ENCODE measurements around the gene CRYBB3. TPM values are rescaled to one million over a fixed set of nuclear protein-coding genes. Genes with fewer than 3 reads are reported as not detected.

Gene CRYBB3
- total and polyA plus RNA-seq, 10 of the 15 experiments (the other 5 are each of a cell fraction or from before 2014, with no cell fraction given): 0.26 TPM; not detected in 9

DNA sequence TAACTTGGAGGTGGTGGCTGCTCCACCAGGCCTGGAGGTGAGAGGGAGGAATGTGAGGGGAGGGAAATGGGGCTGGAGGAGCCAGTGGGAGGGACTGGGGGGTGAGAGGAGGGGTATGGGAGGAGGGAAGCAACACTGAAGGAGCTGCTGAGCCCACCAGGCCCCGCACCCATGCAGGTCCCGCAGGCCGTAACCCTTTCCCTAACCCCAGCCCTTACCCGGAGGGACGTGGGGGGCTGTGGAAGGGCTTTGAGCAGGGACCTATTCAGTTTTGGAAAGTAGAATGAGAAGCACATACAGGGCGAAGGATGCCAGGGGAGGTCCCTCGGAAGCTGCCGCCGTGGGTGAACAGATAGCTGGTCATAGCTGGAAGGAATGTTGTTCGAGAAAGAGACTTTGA, 33.9 kb upstream of the CRYBB3 start (continued):
- TF ChIP-seq SIX5 (IDR thresholded peaks at IDR 0.05; ENCODE audit: low read depth, low read length, severe bottlenecking) (no peak), FOS (IDR thresholded peaks at IDR 0.05; ENCODE audit: borderline replicate concordance, extremely low read depth, insufficient read length) (no peak), BMI1 (IDR thresholded peaks at IDR 0.05; ENCODE audit: borderline replicate concordance) (no peak), POU2F2 (IDR thresholded peaks at IDR 0.05; ENCODE audit: borderline replicate concordance, low read depth, low read length) (no peak), POLR2AphosphoS2 (IDR thresholded peaks at IDR 0.05; ENCODE audit: low read depth, low read length) (no peak)

DNA sequence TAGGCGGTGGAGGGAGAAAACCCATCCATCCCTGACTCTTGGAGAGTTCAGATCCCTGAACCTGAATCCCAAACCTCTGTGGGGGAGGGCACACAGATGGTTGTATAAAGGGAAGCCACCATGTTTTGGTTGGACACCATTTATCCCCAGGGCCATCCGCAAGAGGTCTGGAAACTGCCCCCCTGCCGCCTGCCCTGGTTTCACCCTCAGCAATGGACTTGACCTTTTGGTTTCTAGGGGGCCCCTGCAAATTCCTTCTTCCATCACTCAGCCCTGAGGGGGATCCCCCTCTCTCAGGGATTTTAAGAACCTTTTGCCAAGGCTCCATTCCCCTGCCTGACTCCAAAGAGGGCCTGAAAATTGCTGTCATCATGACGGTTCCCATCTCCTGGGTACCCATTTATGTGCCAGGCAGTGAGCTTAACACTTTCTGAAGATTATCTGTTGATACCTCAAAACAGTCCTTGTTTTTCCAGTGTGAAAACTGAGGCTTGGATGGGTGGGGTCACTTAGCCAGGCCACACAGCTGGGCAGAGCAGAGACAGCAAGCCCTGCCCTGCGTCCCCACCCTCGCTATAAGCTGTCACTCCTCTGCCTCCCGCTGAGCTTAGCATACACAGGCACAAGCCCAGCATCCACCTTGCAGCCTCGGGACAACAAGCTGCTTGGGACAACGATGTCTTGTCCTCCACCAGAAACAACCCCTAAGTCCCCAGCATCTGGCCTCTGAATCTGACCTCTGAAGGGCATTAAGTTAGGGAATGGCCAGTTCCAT, 33.2 kb upstream of the CRYBB3 start:
- no peak for DNase-seq (ENCODE audit: low read depth, low spot score)
- RAD21 ChIA-PET (ENCODE audit: unreplicated experiment): no interaction called here
- no peak for FAIRE-seq
- TF ChIP-seq RELA (IDR thresholded peaks at IDR 0.05; ENCODE audit: borderline replicate concordance, partially characterized antibody) (no peak), ZNF274 (IDR thresholded peaks at IDR 0.05; ENCODE audit: insufficient read depth, insufficient read length) (no peak), STAT3 (IDR thresholded peaks at IDR 0.05; ENCODE audit: low read depth, low read length) (no peak), DPF2 (IDR thresholded peaks at IDR 0.05) (no peak), KLF5 (IDR thresholded peaks at IDR 0.05; ENCODE audit: partially characterized antibody) (no peak), CBFB (IDR thresholded peaks at IDR 0.05; ENCODE audit: low read depth) (no peak), POU2F2 (IDR thresholded peaks at IDR 0.05; ENCODE audit: borderline replicate concordance, low read depth, low read length) (no peak), RUNX3 (IDR thresholded peaks at IDR 0.05; ENCODE audit: low read length) (no peak), NFXL1 (IDR thresholded peaks at IDR 0.05; ENCODE audit: borderline replicate concordance) (no peak), PAX5 (IDR thresholded peaks at IDR 0.05; ENCODE audit: borderline replicate concordance, low read depth, low read length) (no peak), SMARCA5 (IDR thresholded peaks at IDR 0.05) (no peak), STAT1 (conservative IDR thresholded peaks at IDR 0.05) (no peak), ETV6 (conservative IDR thresholded peaks at IDR 0.05 in 1 of 2, IDR thresholded peaks at IDR 0.05 in 1 of 2; ENCODE audit: borderline replicate concordance in 1 of 2, low read depth in 1 of 2) (no peak), SREBF2 (IDR thresholded peaks at IDR 0.05; ENCODE audit: low read length) (no peak)
- TF ChIP-seq, protein P1, sequence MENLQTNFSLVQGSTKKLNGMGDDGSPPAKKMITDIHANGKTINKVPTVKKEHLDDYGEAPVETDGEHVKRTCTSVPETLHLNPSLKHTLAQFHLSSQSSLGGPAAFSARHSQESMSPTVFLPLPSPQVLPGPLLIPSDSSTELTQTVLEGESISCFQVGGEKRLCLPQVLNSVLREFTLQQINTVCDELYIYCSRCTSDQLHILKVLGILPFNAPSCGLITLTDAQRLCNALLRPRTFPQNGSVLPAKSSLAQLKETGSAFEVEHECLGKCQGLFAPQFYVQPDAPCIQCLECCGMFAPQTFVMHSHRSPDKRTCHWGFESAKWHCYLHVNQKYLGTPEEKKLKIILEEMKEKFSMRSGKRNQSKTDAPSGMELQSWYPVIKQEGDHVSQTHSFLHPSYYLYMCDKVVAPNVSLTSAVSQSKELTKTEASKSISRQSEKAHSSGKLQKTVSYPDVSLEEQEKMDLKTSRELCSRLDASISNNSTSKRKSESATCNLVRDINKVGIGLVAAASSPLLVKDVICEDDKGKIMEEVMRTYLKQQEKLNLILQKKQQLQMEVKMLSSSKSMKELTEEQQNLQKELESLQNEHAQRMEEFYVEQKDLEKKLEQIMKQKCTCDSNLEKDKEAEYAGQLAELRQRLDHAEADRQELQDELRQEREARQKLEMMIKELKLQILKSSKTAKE (IDR thresholded peaks at IDR 0.05; ENCODE audit: low read depth, poor library complexity, severe bottlenecking): no peak

More for the DNA sequence above, 33.2 kb upstream of the CRYBB3 start:
- H3K27me3 ChIP-seq (replicated peaks in 1 of 2; ENCODE audit: control insufficient read depth in 2 of 2, insufficient read depth in 2 of 2, low read length in 1 of 2): peaks cover 0 to 4% of the 10 kb centered on the region in 2 experiments; a peak in 2 of 4 replicates
- SMC1A ChIA-PET (ENCODE audit: uncharacterized antibody, unreplicated experiment): interaction anchor here (0.7 to 1.4 kb wide), 2 partner anchors 86 to 173 kb away, joined by 3 to 4 read pairs; no protein-coding TSS in a partner anchor
- H3K36me3 ChIP-seq (ENCODE audit: control insufficient read depth in 2 of 2, insufficient read depth in 2 of 2, low read length in 1 of 2): no peaks in the 10 kb centered on the region
- 19% methylated on average over 9 of the region's 9 CpGs for WGBS (ENCODE audit: insufficient coverage, insufficient replicate concordance, low lambda C conversion rate, missing lambda C conversion rate)
- POLR2A ChIA-PET: interaction anchor here (0.5 kb wide), 1 partner anchor 37 kb away, joined by 3 read pairs; no protein-coding TSS in a partner anchor
- no peaks in the 10 kb centered on the region for H4K20me1 ChIP-seq (ENCODE audit: control insufficient read depth, insufficient read depth)
- H3K79me2 ChIP-seq (ENCODE audit: control insufficient read depth, insufficient read depth, low read length): no peaks in the 10 kb centered on the region
- no peak overlapping the region for H2AFZ ChIP-seq (ENCODE audit: control insufficient read depth, low read depth, low read length)
- H3K4me1 ChIP-seq (ENCODE audit: control insufficient read depth, insufficient read depth, low read length): no peaks in the 10 kb centered on the region
- intact Hi-C loops (cut with micrococcal nuclease; ENCODE audit: unreplicated experiment) (no loop called here), in situ Hi-C loops (cut with MboI) (no loop called here)
- H3K9me3 ChIP-seq (replicated peaks; ENCODE audit: control insufficient read depth, insufficient read depth, low read length): no peaks in the 10 kb centered on the region
- no peak overlapping the region for H3K9ac ChIP-seq (ENCODE audit: control insufficient read depth, insufficient read depth, low read length)
- no peak overlapping the region for H3K4me3 ChIP-seq
- H3K4me2 ChIP-seq (ENCODE audit: control insufficient read depth, insufficient read depth): no peak overlapping the region
- H3K27ac ChIP-seq (ENCODE audit: control insufficient read depth, insufficient read depth): no peak overlapping the region
- no peak for ATAC-seq
- CTCF ChIA-PET: interaction anchor here (0.7 to 10.9 kb wide), 4 partner anchors 36 to 119 kb away, joined by 3 to 160 read pairs (median 4); no protein-coding TSS in a partner anchor
- BruUV-seq (replicated peaks): no TSS peak

All from GM12878 (cell line).